Lower leg skin (tissue), 4 donors: ENCODE results near the gene ATP13A1. TPM values are rescaled to one million over a fixed set of nuclear protein-coding genes. Genes with fewer than 3 reads are reported as not detected.

Source experiments
- DNase-seq, 2 donors: peaks; one replicate each; pipeline ENCODE4 v3.0.0-alpha.2; 2019; ENCODE audit warnings: low spot score in 2 of 2
- H3K4me3 ChIP-seq: fragments of 200-600 bp; sonication (generic); 2 replicates; pipeline ENCODE4 v1.5.1; 2017; ENCODE audit warnings: mild to moderate bottlenecking, low read depth; ENCODE audit not compliant: poor library complexity, severe bottlenecking
- POLR2A ChIP-seq, 2 donors: fragments of 450-650 bp; IDR thresholded peaks; one replicate each; pipeline ENCODE4 v1.6.1; 2016 to 2017; ENCODE audit warnings: antibody characterized with exemption in 2 of 2, mild to moderate bottlenecking in 1 of 2, moderate library complexity in 1 of 2
- WGBS, 2 donors: methylation state at CpG; one replicate each; pipeline ENCODE4 v1.1.5; 2018; 5-methylcytosine and 5-hydroxymethylcytosine counted together
- intact Hi-C: fragments of 100-400 bp; cut with DNase I; formaldehyde crosslinking; loops from one replicate; pipeline ENCODE4 v1.15.0; 2023; ENCODE audit warnings: low total_unique reads
- total RNA-seq, 4 donors: library from RNA; depleted of rRNA; stranded (reverse); fragments of >200 nt; gene quantifications; one replicate each; pipeline ENCODE4 v1.1.0, GENCODE V29; 2016
- TF ChIP-seq, protein P1 (sequence below), 3 donors: fragments of 450-650 bp; IDR thresholded peaks; one replicate each; pipeline ENCODE4 v1.5.1; 2016; ENCODE audit warnings: antibody characterized with exemption in 3 of 3, mild to moderate bottlenecking in 3 of 3, moderate library complexity in 2 of 3

ATP13A1 gene
- total RNA-seq, 4 donors from 2014 or later, result 60.8 to 162 (median 109) TPM

- no peak for TF ChIP-seq POLR2A (IDR thresholded peaks at IDR 0.05)
- TF ChIP-seq, protein P1, sequence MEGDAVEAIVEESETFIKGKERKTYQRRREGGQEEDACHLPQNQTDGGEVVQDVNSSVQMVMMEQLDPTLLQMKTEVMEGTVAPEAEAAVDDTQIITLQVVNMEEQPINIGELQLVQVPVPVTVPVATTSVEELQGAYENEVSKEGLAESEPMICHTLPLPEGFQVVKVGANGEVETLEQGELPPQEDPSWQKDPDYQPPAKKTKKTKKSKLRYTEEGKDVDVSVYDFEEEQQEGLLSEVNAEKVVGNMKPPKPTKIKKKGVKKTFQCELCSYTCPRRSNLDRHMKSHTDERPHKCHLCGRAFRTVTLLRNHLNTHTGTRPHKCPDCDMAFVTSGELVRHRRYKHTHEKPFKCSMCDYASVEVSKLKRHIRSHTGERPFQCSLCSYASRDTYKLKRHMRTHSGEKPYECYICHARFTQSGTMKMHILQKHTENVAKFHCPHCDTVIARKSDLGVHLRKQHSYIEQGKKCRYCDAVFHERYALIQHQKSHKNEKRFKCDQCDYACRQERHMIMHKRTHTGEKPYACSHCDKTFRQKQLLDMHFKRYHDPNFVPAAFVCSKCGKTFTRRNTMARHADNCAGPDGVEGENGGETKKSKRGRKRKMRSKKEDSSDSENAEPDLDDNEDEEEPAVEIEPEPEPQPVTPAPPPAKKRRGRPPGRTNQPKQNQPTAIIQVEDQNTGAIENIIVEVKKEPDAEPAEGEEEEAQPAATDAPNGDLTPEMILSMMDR (IDR thresholded peaks at IDR 0.05), result no peak
Observed at GRCh38 chr19:19654441-19654840, 9.0 kb downstream of the ATP13A1 start.

DNA sequence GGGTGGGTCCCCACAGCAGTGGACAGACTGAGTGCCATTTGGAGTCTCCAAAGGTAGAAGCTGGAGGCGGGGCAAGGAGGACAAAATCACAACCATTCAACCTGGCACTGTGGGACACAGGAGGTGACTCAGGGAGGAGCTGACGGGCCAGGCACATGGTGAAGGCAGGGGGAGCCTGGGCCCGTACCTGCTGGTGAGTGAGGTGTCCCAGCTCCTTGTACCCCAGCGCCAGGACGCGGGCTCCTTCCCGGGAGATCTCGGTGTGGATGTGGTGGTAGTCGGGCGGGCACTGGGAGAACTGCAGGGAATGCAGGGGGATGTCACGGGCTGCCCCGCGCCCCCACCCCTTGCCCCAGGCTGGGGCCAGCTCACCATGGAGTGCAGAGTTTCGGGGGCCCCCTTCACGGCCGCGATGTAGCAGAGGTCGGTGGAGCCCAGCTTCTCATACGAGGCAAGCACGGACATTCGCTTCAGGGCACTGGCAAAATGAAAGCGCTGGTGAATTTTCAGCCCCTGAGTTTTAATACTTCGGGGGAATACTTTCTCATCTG, 9.8 kb downstream of the ATP13A1 start:
- WGBS, 2 donors, result 94% methylated on average over 23 of the region's 23 CpGs
- DNase-seq, result no peak

More at GRCh38 chr19:19654441-19654840, 9.0 kb downstream of the ATP13A1 start:
- 92 to 95% methylated on average over 13 to 14 of the region's 15 CpGs for WGBS, 2 donors
- intact Hi-C loops, result no loop called here
- no peak overlapping the region for H3K4me3 ChIP-seq
- DNase-seq, result no peak

DNA sequence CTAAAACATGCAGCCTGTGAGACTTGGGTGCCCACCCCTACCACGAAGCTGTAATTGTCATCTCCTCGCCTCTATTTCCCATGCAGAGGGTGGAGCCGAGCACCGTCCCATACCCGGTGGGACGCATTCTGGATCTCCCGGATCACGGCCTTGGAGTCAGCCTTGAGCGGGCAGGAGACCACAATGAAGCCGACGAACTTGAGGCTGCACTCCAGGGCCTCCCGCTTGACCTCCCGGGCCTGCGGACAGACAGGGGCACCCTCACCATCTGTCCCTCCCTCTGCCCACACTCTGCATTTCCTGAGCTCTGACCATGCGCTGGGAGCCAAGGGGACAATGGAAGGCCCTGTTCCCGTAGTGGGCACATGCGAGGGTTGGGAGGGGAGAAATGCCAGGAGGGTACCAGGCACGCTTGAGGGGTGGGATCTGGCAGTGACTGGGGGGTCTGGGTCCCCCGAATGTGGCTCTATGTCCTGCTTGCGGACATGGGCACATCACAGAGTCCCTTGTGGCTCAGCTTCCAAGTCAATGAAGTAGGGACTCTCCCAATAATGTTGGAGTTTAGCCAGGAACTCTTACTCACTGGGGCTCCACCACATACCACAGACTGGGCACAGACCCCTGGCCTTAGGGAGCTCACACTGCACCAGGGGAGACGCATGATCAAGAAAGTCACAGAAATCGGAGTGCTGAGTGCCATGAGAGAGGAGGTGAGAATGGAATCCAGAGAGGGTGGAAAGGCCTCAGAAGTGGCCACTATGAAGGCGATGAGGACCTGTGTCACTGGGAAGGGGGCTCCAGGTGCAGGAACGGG, 10.8 kb downstream of the ATP13A1 start:
- H3K4me3 ChIP-seq, result no peak overlapping the region
- WGBS, 2 donors, result 91 to 92% methylated on average over 23 to 24 of the region's 24 CpGs
- no peak for TF ChIP-seq POLR2A (IDR thresholded peaks at IDR 0.05)
- TF ChIP-seq, protein P1 (IDR thresholded peaks at IDR 0.05), result no peak
- intact Hi-C loops, result no loop called here
- DNase-seq, result no peak

More for the DNA sequence above, 9.8 kb downstream of the ATP13A1 start:
- H3K4me3 ChIP-seq, result no peak overlapping the region
- intact Hi-C loops, result no loop called here
- no peak for TF ChIP-seq POLR2A (IDR thresholded peaks at IDR 0.05)
- TF ChIP-seq, protein P1 (IDR thresholded peaks at IDR 0.05), result no peak

GRCh38 chr19:19651076-19651475, 12.4 kb downstream of the ATP13A1 start:
- WGBS, 2 donors, result 69 to 71% methylated on average over 8 to 13 of the region's 13 CpGs
- TF ChIP-seq, protein P1 (IDR thresholded peaks at IDR 0.05), result no peak
- no peak for TF ChIP-seq POLR2A (IDR thresholded peaks at IDR 0.05)
- intact Hi-C loops, result no loop called here
- DNase-seq, result no peak
- H3K4me3 ChIP-seq, result no peak overlapping the region

DNA sequence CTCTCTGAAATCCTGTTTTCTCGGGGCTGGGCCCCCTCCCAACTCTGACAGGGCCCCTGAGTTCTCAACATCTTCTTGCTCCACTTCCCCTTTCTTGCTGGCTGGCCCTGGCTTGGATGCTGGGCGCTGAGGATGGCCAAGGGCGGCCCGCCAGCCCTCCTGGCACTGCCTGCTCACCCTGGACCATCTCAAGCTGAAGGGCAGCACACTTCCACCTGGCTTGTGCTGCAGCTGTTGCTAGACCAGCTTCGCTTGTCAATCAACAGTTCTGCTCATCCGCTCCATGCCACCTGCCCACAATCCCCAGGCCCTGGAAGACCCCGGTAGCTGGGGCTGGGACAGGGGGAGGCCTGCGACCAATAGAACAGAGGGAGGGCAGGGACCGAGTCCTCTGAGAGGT, 13.1 kb downstream of the ATP13A1 start:
- TF ChIP-seq POLR2A (IDR thresholded peaks at IDR 0.05), result no peak
- TF ChIP-seq, protein P1 (IDR thresholded peaks at IDR 0.05), result no peak
- WGBS, 2 donors, result 90% methylated on average over 9 of the region's 9 CpGs
- intact Hi-C loops, result no loop called here
- H3K4me3 ChIP-seq, result no peak overlapping the region
- no peak for DNase-seq
